Measurements from ENCODE around the gene SLC12A3. TPM values are rescaled to one million over a fixed set of nuclear protein-coding genes. Genes with fewer than 3 reads are reported as not detected.

Gene SLC12A3
- total RNA-seq, 1 experiment from 2014 or later, result not detected

DNA sequence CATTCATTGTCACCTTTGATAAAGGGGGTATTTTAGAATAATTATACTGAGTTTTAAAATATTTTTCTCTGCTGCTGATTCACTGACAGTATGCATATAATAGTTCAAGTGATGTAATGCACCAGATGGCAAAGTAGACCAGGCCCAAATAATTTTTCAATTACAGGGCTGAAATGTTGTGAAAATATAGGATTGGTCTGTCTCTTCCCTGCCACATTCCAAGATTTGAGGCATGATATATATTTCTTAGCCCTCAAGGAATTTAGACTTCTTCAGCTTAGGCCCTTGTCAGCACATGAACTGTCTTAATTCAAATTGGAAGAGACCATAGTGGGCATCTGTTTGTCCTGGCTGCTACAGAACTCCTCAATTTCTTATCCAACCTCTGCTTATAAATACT, 39.2 kb upstream of the SLC12A3 start:
- H3K36me3 Mint-ChIP-seq, result peaks cover 38% of the 10 kb centered on the region
- no peak overlapping the region for H3K27ac Mint-ChIP-seq
- H3K27me3 Mint-ChIP-seq (ENCODE audit: low read depth), result no peaks in the 10 kb centered on the region
- no peak overlapping the region for H3K4me3 Mint-ChIP-seq
- DNase-seq (ENCODE audit: low spot score), result no peak
- peaks cover 17% of the 10 kb centered on the region for H3K4me1 Mint-ChIP-seq
- ChIA-PET POLR2A (no interaction called here), CTCF (no interaction called here)
- ATAC-seq, result no peak
- TF ChIP-seq TCF7 (CRISPR knock-in tag; IDR thresholded peaks at IDR 0.05; ENCODE audit: low read depth), result no peak
- no peak for TF ChIP-seq SOX15 (CRISPR knock-in tag; IDR thresholded peaks at IDR 0.05)
- no peak for TF ChIP-seq SMAD3 (CRISPR knock-in tag; IDR thresholded peaks at IDR 0.05; ENCODE audit: borderline replicate concordance)
- no peak for TF ChIP-seq NR1H2 (CRISPR knock-in tag; IDR thresholded peaks at IDR 0.05)
- no peak for TF ChIP-seq ZNF423 (CRISPR knock-in tag; IDR thresholded peaks at IDR 0.05)
- TF ChIP-seq CREB1 (CRISPR knock-in tag; IDR thresholded peaks at IDR 0.05), result no peak
- no peak for TF ChIP-seq ZNF121 (CRISPR knock-in tag; IDR thresholded peaks at IDR 0.05)
- TF ChIP-seq OVOL2 (CRISPR knock-in tag; IDR thresholded peaks at IDR 0.05; ENCODE audit: borderline replicate concordance), result no peak
- TF ChIP-seq, protein P1, sequence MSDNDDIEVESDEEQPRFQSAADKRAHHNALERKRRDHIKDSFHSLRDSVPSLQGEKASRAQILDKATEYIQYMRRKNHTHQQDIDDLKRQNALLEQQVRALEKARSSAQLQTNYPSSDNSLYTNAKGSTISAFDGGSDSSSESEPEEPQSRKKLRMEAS (CRISPR knock-in tag; IDR thresholded peaks at IDR 0.05), result no peak
- TF ChIP-seq, protein P2, sequence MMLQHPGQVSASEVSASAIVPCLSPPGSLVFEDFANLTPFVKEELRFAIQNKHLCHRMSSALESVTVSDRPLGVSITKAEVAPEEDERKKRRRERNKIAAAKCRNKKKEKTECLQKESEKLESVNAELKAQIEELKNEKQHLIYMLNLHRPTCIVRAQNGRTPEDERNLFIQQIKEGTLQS (CRISPR knock-in tag; conservative IDR thresholded peaks at IDR 0.05), result no peak
- TF ChIP-seq, protein P3, sequence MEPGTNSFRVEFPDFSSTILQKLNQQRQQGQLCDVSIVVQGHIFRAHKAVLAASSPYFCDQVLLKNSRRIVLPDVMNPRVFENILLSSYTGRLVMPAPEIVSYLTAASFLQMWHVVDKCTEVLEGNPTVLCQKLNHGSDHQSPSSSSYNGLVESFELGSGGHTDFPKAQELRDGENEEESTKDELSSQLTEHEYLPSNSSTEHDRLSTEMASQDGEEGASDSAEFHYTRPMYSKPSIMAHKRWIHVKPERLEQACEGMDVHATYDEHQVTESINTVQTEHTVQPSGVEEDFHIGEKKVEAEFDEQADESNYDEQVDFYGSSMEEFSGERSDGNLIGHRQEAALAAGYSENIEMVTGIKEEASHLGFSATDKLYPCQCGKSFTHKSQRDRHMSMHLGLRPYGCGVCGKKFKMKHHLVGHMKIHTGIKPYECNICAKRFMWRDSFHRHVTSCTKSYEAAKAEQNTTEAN (CRISPR knock-in tag; IDR thresholded peaks at IDR 0.05), result no peak
- no peak for TF ChIP-seq ZNF219 (CRISPR knock-in tag; IDR thresholded peaks at IDR 0.05; ENCODE audit: borderline replicate concordance)
- TF ChIP-seq FOXP1 (CRISPR knock-in tag; IDR thresholded peaks at IDR 0.05; ENCODE audit: borderline replicate concordance), result no peak
- H3K9me3 Mint-ChIP-seq, result no peaks in the 10 kb centered on the region

DNA sequence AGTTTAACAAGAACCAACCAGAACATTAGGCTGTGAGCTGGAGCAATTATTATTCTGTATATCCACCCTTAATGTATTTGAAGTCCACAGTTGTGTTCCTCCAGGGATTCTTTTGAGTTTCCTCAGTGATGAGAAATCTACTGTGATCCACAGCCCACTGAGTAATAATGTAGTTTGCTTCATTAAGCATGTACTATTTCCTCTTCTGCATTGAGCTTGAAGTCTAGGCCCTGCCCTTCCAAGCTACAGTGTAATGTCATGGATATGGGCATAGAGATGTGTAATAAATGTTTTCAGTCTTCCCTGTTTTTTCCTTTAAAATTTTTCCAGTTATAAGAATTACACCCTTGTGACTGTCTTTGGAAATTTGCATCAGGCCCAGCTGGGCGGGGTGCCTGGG, 36.4 kb upstream of the SLC12A3 start:
- Mint-ChIP-seq H3K9me3 (no peaks in the 10 kb centered on the region), H3K4me1 (peaks cover 4% of the 10 kb centered on the region), H3K36me3 (peaks cover 50% of the 10 kb centered on the region), H3K27ac (no peak overlapping the region), H3K27me3 (ENCODE audit: low read depth) (no peaks in the 10 kb centered on the region), H3K4me3 (no peak overlapping the region)
- no peak for ATAC-seq
- CTCF ChIA-PET, result interaction anchor here (1.1 kb wide), 1 partner anchor 36 kb away, joined by 3 read pairs; no protein-coding TSS in a partner anchor
- POLR2A ChIA-PET, result no interaction called here
- DNase-seq (ENCODE audit: low spot score), result no peak
- TF ChIP-seq NFYB (CRISPR knock-in tag; conservative IDR thresholded peaks at IDR 0.05; ENCODE audit: low read depth) (no peak), JUN (CRISPR knock-in tag; IDR thresholded peaks at IDR 0.05) (no peak), IRF2 (CRISPR knock-in tag; IDR thresholded peaks at IDR 0.05; ENCODE audit: borderline replicate concordance, low read depth) (no peak), FOXJ3 (CRISPR knock-in tag; IDR thresholded peaks at IDR 0.05; ENCODE audit: borderline replicate concordance) (no peak), KAT7 (CRISPR knock-in tag; IDR thresholded peaks at IDR 0.05; ENCODE audit: borderline replicate concordance) (no peak), EMX1 (CRISPR knock-in tag; IDR thresholded peaks at IDR 0.05) (no peak), GTF2I (CRISPR knock-in tag; conservative IDR thresholded peaks at IDR 0.05) (no peak), CREB1 (CRISPR knock-in tag; IDR thresholded peaks at IDR 0.05) (no peak), ELF4 (CRISPR knock-in tag; IDR thresholded peaks at IDR 0.05; ENCODE audit: low read depth) (no peak), CBFB (CRISPR knock-in tag; IDR thresholded peaks at IDR 0.05; ENCODE audit: low read depth) (no peak), SP1 (CRISPR knock-in tag; conservative IDR thresholded peaks at IDR 0.05) (no peak), MXD4 (CRISPR knock-in tag; IDR thresholded peaks at IDR 0.05; ENCODE audit: borderline replicate concordance) (no peak), ZNF423 (CRISPR knock-in tag; IDR thresholded peaks at IDR 0.05) (no peak)
- TF ChIP-seq, protein P4, sequence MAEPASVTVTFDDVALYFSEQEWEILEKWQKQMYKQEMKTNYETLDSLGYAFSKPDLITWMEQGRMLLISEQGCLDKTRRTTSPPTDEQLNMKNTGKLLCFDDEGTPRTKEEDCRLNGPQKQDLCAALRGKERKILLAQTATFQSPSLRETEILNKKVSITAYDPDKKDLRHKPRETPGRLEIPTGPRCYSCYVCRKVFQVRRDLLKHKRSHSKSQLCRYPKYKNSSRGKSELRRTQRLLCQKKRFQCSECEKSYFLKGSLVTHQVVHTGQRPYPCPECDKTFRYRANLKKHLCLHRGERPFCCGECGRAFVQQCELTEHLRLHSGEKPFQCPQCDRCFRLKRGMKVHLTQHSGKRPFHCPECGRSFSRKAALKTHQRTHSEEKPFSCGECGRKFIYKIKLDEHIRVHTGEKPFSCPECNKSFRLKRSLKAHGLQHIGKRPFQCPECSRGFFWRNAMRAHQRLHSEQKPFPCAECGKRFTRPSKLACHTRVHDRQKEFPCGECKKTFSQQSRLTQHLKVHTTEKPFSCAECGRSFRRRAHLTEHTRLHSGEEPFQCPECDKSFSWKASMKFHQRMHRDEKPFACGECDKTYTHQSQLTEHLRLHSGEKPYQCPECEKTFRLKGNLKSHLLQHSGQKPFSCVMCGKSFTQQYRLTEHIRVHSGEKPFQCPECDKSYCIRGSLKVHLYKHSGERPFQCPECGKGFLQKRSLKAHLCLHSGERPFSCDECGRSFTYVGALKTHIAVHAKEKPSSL (CRISPR knock-in tag; conservative IDR thresholded peaks at IDR 0.05), result no peak
- TF ChIP-seq, protein P5, sequence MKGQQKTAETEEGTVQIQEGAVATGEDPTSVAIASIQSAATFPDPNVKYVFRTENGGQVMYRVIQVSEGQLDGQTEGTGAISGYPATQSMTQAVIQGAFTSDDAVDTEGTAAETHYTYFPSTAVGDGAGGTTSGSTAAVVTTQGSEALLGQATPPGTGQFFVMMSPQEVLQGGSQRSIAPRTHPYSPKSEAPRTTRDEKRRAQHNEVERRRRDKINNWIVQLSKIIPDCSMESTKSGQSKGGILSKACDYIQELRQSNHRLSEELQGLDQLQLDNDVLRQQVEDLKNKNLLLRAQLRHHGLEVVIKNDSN (CRISPR knock-in tag; IDR thresholded peaks at IDR 0.05), result no peak
- TF ChIP-seq, protein P6, sequence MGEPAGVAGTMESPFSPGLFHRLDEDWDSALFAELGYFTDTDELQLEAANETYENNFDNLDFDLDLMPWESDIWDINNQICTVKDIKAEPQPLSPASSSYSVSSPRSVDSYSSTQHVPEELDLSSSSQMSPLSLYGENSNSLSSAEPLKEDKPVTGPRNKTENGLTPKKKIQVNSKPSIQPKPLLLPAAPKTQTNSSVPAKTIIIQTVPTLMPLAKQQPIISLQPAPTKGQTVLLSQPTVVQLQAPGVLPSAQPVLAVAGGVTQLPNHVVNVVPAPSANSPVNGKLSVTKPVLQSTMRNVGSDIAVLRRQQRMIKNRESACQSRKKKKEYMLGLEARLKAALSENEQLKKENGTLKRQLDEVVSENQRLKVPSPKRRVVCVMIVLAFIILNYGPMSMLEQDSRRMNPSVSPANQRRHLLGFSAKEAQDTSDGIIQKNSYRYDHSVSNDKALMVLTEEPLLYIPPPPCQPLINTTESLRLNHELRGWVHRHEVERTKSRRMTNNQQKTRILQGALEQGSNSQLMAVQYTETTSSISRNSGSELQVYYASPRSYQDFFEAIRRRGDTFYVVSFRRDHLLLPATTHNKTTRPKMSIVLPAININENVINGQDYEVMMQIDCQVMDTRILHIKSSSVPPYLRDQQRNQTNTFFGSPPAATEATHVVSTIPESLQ (CRISPR knock-in tag; IDR thresholded peaks at IDR 0.05), result no peak
- TF ChIP-seq, protein P3 (CRISPR knock-in tag; IDR thresholded peaks at IDR 0.05), result no peak

All from WTC11 (cell line).